HG03565 (cell line): ENCODE data around the gene STRAP.
"Not testable (repeated sequence)": the region's sequence is repeated elsewhere in the genome, so short reads cannot be mapped to it uniquely, and the experiment has no call there.

Experiments
- ATAC-seq: cut with Tn5 transposase; IDR thresholded peaks from one replicate; pipeline ENCODE4 v1.9.1; 2021; ENCODE audit warnings: mild to moderate bottlenecking, moderate library complexity; ENCODE audit not compliant: unreplicated experiment

STRAP gene

DNA sequence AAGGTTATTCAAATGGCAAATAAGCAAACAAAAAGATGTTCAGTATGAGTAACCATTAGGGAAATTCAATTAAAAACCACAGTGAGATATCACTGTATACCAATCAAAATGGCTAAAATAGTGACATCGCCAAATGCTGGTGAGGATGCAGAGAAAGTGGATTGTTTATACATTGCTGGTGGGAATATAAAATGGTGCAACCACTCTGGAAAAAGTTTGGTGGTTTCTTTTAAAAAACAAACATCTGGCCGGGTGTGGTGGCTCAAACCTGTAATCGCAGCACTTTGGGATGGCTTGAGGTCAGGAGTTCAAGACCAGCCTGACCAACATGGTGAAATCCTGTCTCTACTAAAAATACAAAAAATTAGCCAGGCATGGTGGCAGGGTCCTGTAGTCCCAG is 14.0 kb upstream of the STRAP start:
- no peak for ATAC-seq

DNA sequence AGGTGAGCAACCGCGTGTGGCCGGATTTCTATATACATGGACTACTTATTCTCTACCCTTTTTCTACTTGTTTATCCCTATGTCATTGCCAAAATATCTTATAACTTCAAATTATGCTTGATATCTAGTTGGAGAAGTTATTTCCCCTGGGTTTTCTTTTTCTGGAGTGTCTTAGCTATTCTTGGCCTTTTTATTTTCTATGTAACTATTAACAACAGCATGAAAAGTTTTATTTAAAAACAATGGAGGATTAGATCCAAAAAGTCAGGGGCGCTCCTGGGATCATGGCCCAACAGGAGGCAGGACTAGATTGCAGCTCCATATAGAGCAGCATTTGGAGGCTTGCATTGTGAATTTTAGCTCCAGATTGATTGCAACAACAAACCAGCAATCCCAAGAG is 8.6 kb upstream of the STRAP start:
- no peak for ATAC-seq

DNA sequence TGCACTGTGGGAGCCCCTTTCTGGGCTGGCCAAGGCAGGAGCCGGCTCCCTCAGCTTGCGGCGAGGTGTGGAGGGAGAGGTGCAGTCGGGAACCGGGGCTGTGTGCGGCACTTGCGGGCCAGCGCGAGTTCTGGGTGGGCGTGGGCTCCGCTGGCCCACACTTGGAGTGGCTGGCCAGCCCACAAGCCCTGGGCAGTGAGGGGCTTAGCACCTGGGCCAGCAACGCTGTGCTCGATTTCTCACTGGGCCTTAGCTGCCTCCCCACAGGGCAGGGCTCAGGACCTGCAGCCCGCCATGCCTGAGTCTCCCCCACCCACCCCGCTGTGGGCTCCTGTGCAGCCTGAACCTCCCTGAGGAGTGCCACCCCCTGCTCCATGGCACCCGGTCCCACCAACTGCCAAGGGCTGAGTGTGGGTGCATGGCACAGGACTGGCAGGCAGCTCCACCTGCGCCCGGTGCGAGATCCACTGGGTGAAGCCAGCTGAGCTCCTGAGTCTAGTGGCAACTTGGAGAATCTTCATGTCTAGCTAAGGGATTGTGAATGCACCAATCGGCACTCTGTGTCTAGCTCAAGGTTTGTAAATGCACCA is 7.5 kb upstream of the STRAP start:
- not testable (repeated sequence) for ATAC-seq

DNA sequence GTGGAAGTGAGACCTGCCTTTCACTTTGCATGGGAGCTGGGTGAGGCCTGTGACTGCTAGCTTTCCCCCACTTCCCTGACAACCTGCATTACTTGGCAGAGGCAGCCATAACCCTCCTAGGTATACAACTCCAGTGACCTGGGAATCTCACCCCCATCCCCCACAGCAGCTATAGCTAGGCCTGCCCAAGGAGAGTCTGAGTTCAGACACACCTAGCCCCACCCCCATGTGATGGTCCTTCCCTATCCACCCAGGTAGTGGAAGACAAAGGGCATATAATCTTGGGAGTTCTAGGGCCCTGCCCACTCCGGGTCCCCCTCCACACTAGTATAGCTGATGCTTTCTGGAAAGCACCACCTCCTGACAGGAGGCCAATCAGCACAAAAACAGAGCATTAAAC is 6.3 kb upstream of the STRAP start:
- ATAC-seq = no peak

DNA sequence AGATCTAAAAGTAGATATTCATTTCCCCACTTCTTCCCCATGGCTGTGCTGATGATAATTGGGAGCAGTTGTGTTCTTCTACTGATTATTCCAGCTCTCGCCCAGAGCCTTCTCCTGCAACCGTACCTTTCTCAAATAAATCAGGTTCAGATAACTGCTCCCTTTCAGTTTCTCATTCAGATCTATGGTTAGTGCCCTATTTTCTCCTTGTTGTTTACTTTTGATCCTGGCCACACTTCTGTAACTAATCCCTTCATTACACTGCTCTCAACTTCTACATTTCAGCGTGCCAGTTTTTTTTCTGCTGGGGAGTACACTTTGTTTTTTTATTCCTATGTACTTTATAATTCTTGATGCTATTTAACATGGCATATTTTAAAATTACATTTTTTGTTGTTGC is 2.8 kb upstream of the STRAP start:
- no peak for ATAC-seq

DNA sequence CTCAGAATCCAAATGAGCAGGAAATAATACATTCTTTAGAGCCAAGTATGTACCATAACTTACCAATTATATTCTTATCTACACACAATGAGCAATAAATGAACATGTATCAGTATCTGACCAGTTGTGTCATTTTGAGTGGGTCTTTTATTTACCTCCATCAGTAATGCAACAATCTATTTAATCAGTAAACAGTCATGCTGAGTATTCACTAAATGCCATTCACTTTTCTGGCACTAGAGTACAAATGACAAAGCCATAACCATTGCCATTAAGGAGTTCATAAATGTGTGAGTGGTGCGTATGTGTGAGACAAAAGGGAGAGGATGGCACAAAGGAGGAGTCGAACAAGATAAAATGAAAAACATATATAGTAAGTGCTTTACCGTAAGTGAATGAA is 1.5 kb upstream of the STRAP start:
- ATAC-seq = no peak

DNA sequence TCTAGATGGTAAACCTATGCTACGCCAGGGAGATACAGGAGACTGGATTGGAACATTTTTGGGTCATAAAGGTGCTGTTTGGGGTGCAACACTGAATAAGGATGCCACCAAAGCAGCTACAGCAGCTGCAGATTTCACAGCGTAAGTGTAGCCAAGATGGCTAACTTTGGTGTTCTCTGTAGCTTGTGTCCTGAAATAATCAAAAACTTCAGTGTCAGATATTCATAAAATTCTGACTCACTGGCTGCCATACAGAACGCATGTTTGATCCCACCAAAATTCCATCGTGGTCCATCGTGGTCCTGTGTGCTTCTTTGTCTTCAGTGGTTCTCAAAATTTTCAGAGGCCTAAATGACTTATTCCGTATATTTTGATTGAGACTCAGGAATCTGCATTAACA is 1.3 kb downstream of the STRAP start:
- ATAC-seq = no peak

DNA sequence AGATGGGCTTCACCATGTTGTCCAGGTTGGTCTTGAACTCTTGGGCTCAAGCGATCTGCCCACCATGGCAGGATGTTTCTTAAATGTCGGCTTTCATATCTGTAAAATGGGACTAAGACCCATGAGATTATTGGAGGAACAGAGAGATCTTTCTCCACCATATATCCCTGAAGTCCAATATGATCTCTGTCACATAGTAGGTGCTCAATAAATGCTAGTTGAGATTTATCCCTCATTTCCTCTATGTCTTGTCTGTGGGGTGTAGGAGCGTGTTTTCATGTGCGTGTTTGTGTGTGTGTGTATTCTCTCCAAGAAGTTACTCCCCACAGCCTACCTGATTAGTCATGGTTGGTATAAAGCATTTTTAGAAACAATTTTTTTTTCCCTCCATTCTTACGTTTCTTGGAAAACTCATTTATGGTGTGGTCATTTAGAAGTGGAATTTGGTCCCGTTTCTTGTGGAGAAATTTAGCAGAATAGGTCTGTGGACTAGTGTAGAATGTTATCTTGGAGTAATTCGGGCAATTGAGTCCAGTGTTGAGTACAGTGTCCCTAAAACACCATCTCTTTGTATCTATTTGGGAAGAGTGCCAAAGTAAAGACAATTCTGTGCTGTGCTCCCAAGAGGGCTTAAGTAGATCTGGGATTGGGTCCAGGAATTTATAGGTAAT is 4.3 kb downstream of the STRAP start:
- ATAC-seq = no peak

DNA sequence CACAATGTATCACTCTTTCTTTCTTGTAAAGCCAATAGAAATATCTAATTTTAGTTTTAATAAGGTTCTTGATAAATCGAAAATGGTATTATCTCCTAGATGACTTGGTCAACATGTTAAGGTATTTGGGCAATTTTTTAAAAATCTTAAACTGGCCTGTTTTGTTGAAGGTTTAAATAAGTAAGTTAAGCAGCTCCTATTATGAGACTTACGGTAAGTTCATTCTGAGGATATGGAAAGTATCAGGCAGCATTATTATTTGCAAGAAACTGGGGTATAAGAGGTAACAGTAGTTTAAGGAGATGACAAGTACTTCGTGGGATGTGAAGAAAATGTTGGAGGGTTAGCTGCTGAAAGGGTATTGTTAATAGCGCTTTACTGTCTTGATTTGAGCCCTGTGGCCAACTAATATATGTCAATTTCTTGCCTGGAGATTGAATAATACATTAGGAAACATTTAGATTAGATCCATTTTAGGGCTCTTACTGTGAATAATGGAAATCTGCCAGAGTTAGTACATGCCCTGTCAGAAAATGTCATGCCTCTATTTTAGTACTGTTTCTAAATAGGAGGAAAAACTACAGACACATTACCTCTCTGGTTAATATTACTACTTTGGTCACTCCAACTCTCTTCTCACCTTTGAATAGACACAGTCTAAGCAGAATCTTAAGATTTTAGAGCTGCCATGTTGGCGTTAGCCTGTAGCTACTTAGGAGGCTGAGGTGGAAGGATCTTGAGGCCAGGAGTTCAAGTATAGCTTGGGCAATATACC is 5.0 kb downstream of the STRAP start:
- ATAC-seq = no peak

DNA sequence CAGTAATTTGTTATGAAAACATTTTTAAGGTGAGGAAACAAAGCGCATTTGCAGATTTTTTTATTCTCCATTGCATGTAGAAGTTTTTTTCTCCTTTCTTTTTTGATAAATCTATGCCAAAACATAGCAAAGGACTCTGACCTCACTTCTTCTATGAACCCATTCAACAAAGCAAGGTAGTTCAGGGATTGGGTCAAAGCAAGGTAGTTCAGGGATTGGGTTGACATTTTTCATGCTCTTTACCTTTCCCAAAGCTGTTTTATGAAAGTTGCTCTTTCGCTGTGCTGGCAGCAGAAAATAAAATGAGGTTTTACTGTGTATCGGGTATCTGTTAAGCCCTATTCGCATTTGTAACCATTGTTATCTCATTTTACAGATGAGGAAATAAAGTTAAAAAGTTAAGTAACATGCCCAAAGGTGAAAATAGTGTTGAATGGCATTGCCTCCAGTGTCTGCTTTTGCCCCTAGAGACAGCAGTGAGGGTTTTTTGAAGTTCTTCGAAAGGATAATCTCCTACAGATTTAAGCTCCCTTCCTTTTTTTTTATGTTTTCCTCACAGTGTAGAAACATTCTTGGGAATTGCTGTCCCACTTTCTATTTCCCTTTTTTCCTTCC is 10.6 kb downstream of the STRAP start:
- no peak for ATAC-seq

DNA sequence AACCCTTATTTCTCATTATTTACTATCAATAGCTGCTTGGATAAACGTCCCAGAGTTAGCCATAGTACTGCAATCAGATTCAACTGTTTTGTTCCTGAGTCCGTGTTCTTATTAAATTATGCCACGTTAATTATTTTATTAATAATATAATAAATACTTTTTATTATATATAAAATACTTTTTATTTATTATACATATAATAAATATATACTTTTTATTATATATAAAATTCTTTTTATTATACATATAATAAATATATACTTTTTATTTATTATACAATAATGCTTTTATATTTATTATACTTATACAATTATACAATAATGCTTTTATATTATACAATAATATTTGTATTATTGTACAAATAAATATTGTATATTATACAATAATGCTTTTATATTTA is 11.1 kb downstream of the STRAP start:
- no peak for ATAC-seq

DNA sequence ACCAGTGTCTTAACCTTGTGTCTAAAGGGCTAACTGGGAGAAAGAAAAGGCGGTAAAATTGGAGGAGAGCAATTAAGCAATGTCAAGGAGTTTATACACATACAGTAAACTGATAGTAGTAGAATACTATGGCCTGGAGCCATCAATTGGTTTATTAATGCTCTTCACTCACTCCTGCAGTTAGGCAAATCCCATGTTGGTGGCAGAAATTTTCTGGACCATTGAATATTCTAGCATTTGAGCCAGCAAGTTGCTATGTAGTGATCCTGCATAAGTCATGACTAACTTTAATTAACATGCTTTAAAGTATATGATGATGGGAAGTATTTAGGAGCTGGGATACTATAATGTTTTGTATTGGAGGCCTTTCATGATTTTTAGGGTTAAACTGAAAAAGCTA is 14.7 kb downstream of the STRAP start:
- ATAC-seq = no peak

DNA sequence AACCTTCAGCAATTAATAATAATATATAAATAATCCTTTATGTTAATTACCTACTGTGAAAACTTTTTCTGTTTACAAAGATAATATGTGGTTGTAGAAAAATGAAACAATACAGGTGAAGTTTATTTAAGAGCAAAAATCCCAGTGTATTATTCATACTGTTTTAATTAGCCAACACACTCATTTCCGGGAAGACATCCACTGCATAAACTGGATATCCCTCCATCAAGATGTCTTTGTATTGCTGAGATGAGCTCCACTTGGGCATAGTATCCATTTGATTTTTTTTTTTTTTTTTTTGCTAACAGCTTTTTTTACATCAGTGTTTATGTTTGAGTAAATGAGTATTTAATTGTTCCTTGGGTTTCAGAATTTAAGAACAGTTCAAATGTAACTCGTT is 15.2 kb downstream of the STRAP start:
- no peak for ATAC-seq

DNA sequence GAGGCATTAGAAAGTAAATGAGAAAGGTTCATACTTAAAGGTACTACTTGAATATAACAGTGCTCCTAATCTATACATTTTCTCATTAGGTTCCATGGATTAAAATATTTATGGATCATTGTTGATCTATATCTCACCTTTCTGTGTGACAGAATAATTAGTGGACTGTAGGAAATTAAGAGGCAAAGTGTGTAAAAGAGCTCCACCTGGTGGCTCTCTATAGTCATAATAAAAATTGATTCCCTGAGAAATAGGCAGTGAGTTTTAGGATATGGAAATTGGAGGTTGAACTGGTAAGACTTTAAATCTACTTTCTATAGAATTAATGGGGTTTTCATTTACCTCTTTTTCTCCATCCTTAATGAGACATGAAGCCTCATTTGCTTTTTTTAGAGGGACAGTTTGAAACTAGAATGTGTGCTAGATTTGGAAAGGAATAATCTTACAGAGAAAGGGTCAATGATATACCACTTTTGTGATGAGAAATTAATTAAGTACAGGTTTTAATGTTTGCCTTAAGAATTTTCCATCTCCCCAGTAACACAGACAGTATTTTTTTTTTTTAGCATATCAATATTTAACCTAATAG is 17.2 kb downstream of the STRAP start:
- ATAC-seq = peak; percentile 58

DNA sequence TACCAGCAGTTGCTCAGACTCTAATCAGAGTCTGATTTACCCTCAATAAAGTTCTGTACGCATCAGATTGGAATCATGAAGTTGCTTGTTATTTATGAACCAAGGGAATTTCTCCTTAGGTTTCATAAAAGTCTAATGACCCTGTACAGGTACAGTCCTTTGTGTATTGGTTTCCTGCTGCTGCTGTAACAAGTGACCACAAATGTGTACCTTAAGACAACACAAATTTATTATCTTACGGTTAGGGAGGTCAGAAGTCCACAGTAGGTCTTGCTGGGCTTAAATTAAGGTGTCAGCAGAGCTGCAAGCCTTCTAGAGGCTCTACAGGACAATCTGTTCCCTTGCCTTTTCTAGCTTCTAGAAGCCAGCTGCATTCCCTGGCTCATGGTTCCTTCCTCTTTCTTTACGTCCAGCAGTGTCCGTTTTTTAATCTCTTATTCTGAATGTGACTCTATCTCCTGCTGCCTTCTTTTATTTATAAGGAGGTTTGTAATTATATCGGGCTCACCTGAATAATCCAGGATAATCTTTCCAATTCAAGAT is 22.3 kb downstream of the STRAP start:
- no peak for ATAC-seq

DNA sequence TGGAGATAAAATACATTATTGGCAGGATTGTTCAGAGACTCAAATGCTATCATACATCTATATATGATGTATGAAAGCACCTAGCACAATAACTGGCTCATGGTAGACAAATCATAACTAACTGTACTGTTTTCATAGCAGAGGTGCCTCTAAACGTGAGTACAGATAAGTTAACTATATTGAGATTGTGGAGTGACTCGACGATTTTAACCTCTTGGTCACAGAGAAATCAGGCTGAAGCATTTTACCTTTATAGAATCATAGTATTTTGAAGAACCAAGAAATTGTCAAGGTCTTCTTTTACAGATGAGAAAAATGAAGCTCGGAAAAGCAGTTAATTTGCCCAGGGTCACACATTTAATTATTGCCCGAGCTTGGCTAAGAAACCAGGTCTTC is 28.3 kb downstream of the STRAP start:
- no peak for ATAC-seq

DNA sequence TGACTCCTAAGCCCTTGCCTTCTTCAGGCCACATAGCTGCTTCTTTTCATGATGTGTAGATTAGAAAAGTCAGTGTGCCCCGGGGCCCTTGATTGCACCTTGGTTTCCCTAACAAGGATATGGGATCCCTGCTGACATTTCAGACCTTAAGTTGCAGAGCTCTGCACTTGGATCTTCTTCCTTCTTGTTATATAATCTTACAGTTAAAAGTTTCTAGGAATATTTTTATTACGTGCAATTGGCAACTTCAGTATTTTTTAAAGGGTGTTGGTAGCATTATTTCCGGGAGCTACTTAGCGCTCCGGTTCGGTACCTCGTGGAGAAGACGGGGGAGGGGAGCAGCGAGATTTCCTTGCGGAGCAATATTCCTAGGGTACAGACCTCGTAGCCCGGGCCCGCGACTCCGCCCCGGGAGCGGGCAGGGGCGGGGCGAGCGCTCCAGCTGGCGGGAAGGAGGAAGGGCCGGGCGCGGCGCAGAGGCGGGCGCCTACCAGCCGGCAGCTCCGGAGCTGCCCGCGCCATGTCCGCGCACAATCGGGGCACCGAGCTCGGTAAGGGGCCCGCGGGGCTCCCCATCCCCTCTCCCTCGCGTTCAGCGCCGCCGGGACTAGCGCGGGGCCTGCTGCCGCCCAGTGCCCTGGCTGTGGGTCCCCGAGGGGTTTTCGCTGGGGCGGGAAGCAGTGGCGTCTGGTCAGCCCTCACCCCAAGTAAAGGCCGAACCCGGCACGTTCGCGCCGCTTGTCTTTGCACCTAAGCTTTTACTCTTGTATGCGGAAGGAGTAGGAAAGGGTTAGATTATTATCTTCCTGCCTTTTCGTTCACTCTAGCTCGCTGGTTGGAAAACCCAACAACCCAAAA is 28.9 kb downstream of the STRAP start, which contains the start of gene DERA:
Gene DERA, plus strand, starts transcription at position 469 of the 858 bp plus-strand sequence. Its CDS starts 52 bp downstream, at position 521.
- peak; percentile 84 for ATAC-seq

DNA sequence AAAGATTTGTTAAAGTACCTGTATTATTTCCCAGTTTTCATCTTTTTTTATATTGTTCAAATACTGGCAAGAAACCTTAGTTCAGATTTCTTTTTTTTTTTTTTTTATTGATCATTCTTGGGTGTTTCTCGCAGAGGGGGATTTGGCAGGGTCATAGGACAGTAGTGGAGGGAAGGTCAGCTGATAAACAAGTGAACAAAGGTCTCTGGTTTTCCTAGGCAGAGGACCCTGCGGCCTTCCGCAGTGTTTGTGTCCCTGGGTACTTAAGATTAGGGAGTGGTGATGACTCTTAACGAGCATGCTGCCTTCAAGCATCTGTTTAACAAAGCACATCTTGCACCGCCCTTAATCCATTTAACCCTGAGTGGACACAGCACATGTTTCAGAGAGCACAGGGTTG is 29.7 kb downstream of the STRAP start:
- ATAC-seq = not testable (repeated sequence)

DNA sequence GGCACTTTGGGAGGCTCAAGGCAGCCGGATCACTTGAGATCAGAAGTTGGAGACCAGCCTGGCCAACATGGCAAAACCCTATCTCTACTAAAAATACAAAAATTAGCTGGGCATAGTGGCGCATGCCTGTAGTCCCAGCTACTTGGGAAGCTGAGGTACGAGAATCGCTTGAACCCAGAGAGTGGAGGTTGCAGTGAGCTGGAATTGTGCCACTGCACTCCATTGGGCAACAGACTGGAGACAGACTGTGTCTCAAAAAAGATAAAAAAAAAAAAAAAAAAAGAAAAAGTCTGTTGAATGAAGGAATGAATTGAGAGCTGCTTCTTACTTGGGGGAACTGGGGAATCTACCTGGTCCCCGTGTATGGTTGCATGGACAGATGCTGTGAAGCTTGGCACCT is 31.9 kb downstream of the STRAP start:
- ATAC-seq = not testable (repeated sequence)

DNA sequence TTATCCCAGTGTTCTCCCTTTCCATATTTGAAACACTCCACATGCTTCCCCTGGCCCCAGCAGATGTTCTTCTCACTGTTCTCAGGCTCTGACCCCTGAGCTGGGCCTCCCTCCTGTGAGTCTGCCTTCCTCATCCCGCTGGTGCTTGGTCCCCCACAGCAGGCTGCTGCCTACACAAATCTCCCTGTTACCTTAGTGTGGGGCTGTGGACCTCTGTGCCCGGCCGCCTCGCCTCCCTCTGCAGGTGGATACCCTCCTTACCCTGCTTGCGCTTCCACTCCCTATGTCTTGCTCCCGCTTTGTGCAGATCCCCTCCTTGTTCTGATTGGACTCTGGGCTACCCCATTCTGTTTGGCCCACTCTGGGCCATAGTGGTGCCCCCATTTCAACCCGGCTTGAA is 35.9 kb downstream of the STRAP start:
- no peak for ATAC-seq
